Fibroblast of lung (primary cell): ENCODE data around the gene WAC.

Source experiments
- CTCF ChIP-seq, 2 donors: IDR thresholded peaks in 1 of 2; conservative IDR thresholded peaks in 1 of 2; 1 replicate in 1 of 2; 2 replicates in 1 of 2; pipeline ENCODE4 v1.5.1; 2011 to 2012; ENCODE audit warnings: low read length in 2 of 2, control low read depth in 1 of 2, inconsistent platforms in 1 of 2, low read depth in 1 of 2, mild to moderate bottlenecking in 1 of 2
- EZH2 ChIP-seq: IDR thresholded peaks from 2 replicates; pipeline ENCODE4 v1.5.1; 2012; ENCODE audit warnings: low read length, control low read depth, mild to moderate bottlenecking; ENCODE audit errors: missing control alignments

DNA sequence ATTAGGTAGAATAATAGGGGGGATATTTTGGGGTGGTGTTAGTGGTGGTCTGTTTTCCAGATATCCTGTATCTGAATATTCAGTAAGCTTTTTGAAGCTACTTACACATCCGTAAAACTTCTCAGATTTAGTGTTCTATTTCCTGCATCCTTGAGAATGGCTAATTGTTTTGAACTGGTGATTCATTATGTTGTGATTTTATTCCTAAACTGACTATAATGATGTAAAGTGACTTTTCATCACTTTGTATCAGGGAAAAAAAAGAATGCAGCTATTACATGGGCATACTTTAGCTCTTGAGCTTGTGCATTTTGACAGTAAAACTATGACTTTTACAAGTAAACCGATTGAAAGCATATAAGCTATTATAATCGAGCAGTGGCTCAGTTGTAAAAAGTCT is 18.2 kb downstream of the WAC start:
- TF ChIP-seq EZH2 (no peak), CTCF (conservative IDR thresholded peaks at IDR 0.05 in 1 of 2, IDR thresholded peaks at IDR 0.05 in 1 of 2; ENCODE audit: low read depth in 1 of 2, low read length in 2 of 2) (no peak)
